ENCODE measurements around the gene AJAP1.

The AJAP1 gene

DNA sequence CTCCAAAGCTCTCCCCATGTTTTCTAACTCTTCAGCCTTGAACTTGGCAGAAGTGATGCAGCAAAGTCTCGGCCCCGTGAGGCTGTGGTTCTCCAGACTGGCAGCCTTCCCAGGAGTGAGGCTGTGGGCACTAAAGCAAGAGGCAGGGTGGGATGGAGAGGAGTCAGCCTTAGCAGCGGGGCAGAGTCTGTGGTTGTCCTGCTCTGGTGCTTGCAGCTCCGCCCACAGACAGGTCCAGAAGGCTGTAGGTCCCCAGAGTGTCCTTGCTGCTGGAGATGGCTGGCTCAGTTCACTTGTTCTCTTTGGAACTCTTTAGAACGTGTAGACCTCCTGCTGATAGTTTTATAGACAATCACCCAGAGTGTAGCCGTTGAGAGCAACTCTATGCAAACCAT is 142.6 kb downstream of the AJAP1 start:
- H3K36me3 ChIP-seq (ENCODE audit: insufficient read depth, low read length): no peaks in the 10 kb centered on the region
- H3K9ac ChIP-seq (ENCODE audit: low read depth, low read length): no peak overlapping the region
- H3K4me1 ChIP-seq (ENCODE audit: insufficient read depth, low read length): no peaks in the 10 kb centered on the region
- H3K9me3 ChIP-seq (ENCODE audit: control insufficient read depth, insufficient read depth, low read length): peaks cover 3% of the 10 kb centered on the region; the same call in 1 of the 2 replicates

DNA sequence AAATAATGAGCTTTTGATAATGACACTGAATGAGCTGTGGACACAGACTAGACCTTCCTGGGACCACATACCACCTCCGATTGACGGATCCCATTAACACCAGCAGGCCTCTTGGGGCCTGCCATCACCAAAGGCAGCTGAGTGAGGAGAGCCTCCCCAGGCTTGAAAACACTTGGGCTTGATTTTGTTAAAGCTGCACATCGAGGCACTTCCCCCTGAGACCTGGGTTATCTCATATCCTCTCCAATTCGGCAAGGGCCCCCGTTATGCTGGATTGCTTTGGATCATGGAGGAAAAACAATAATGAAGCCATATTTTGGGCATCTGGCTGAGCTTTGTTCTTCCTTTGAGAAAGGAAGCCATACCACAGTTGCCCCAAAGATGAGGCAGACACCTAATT is 143.0 kb downstream of the AJAP1 start:
- Histone ChIP-seq H3K36me3 (ENCODE audit: insufficient read depth, low read length) (no peaks in the 10 kb centered on the region), H3K4me1 (ENCODE audit: insufficient read depth, low read length) (no peaks in the 10 kb centered on the region), H3K9me3 (ENCODE audit: control insufficient read depth, insufficient read depth, low read length) (peaks cover 4% of the 10 kb centered on the region; the same call in 1 of the 2 replicates), H3K9ac (ENCODE audit: low read depth, low read length) (no peak overlapping the region)

DNA sequence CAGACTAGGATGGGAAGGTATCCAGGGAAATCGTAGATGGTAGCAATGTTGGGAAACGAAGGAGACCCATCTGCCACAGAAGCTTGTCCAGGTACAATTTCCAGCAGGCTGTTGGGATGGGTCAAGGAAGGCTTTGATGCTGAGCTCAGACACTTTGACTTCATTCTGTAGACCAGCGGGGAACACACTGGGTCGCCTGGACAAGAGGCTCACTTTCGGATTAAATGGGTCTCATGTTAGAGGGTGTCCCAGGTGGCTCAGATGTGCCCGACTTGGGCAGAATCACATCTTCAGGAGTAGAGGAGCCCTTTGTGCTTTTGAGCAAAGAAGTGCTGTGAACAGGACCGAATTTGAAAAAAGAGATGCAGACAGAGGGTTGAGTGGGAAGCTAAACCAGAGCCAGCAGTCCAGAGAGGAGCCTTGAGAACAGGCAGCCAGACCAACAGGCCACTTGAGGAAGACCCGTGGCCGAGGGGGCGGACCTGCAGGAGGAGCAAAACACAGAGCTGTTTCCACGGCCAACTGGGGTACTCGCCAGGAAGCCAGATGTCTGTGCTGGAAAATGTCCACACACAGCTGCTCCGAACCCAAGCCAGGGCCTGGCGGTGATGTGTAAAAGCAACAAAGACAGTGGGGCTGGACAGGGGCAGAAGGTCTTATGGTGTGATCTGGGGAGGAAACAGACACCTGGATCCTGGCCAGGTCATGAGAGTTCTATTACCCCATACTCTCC is 146.9 kb downstream of the AJAP1 start:
- Histone ChIP-seq H3K4me1 (ENCODE audit: insufficient read depth, low read length) (no peaks in the 10 kb centered on the region), H3K9me3 (ENCODE audit: control insufficient read depth, insufficient read depth, low read length) (peaks cover 7% of the 10 kb centered on the region; the same call in 1 of the 2 replicates), H3K9ac (ENCODE audit: low read depth, low read length) (no peak overlapping the region), H3K36me3 (ENCODE audit: insufficient read depth, low read length) (no peaks in the 10 kb centered on the region)

DNA sequence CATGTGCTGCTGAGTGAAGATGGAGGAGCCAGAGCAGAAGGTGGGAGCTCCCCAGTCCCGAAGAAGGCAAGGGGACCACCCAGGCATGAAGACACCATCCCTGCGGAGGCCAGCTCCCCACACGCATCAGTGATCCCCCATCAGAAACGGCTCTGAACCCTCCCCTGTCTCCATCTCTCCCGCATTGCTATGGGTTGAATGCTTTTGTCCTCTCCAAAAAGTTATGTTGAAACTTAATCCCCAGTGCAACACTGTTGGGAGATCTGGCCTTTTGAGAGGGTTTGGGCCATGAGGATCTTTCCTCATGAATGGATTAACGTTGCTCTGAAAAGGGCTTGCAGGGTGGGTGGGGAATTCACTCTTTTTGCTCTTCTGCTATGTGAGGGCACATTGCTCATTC is 147.6 kb downstream of the AJAP1 start:
- H3K4me1 ChIP-seq (ENCODE audit: insufficient read depth, low read length): no peaks in the 10 kb centered on the region
- 0 out of 2 replicates have a peak, but pooled peaks cover 3% of the 10 kb centered on the region for H3K9me3 ChIP-seq (ENCODE audit: control insufficient read depth, insufficient read depth, low read length)
- H3K36me3 ChIP-seq (ENCODE audit: insufficient read depth, low read length): no peaks in the 10 kb centered on the region
- no peak overlapping the region for H3K9ac ChIP-seq (ENCODE audit: low read depth, low read length)

DNA sequence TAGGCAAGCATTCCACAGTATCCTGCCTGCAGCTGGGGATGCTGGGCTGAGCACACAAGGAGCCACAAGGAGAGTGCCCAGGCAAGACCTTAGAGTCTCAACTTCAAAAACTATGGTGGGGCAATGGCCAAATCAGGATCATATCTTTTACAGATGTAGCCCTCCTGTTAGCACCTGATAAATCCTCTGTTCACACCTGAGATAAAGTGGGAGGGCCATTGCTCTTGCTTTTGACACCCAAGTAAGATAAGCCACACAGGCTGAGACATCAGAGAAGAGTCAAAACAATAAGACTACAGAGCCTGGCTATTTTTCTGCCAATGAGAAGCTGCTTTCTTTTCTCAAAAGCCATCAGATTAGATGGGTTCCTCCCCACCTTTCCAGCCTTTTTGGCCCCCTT is 148.9 kb downstream of the AJAP1 start:
- Histone ChIP-seq H3K36me3 (ENCODE audit: insufficient read depth, low read length) (no peaks in the 10 kb centered on the region), H3K9ac (ENCODE audit: low read depth, low read length) (no peak overlapping the region), H3K9me3 (ENCODE audit: control insufficient read depth, insufficient read depth, low read length) (0 out of 2 replicates have a peak, but pooled peaks cover 3% of the 10 kb centered on the region), H3K4me1 (ENCODE audit: insufficient read depth, low read length) (no peaks in the 10 kb centered on the region)

DNA sequence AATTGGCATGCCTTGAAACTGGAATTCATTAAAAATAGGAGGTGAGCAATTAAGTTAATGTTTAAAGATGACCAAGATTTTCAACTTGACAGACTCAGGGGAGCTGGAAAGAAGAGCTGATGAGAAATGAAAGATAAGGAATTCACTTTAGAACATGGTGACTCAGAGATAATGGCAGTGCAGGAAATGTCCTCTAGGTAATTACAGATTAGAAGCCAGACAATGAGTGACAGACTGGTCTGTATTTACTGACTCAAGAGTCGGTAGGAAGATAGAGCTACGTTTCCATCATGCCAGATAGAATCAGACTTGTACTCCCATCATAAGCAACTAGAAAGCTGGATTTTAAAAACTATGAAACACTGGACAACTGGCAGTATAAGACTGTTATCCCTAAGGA is 151.6 kb downstream of the AJAP1 start:
- Histone ChIP-seq H3K9ac (ENCODE audit: low read depth, low read length) (no peak overlapping the region), H3K4me1 (ENCODE audit: insufficient read depth, low read length) (no peaks in the 10 kb centered on the region), H3K36me3 (ENCODE audit: insufficient read depth, low read length) (no peaks in the 10 kb centered on the region), H3K9me3 (ENCODE audit: control insufficient read depth, insufficient read depth, low read length) (0 out of 2 replicates have a peak, but pooled peaks cover 3% of the 10 kb centered on the region)

DNA sequence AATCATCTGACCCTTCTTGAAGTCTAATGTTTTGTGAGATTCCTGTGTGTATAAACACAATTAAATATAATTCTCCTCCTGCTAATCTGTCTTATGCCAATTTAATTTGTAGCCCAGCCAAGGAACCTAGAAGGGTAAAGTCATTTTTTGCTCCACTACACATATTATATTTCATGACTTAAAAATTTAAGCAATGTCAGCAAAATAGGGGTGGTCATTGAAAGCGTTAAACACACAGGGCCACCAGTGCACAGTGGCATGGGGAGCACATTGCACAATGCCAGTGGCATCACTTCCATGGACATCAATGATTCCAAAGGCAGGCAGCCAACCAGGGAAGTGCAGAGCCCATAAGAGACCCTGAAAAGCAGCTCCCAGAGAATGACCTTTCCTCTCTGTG is 166.1 kb downstream of the AJAP1 start:
- Histone ChIP-seq H3K9me3 (ENCODE audit: control insufficient read depth, insufficient read depth, low read length) (no peaks in the 10 kb centered on the region; the same call in 1 of the 2 replicates), H3K9ac (ENCODE audit: low read depth, low read length) (no peak overlapping the region), H3K36me3 (ENCODE audit: insufficient read depth, low read length) (no peaks in the 10 kb centered on the region), H3K4me1 (ENCODE audit: insufficient read depth, low read length) (no peaks in the 10 kb centered on the region)

DNA sequence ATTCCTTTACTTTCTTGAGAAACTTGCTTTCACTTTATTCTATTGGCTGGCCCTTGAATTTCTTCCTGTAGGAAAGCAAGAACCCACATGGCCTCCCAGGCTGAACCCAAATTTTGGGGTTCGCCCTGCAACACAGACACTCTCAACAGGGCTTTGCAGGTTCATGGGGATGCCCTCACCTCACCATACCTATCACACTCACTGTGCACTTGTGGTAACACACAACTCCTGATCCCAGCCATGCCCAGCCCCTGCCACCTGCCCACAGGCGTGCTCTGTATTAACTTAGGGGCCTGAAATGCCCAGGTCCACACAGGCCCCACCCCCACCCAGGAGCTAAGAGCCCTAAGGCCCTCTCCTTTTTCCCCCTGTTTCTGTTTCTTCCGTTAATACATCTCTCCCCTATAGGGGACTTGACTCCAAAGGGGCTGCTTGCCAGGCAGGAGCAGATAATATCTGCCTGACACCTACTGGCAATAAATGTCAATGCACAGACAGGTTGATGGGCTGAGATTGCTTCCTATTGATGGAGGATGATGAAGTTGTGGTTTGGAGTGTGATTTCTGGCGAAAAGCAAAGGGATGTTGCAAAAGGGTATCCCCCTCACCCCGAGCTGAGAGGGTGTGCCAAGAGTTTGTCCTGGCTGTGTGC is 171.5 kb downstream of the AJAP1 start:
- H3K4me1 ChIP-seq (ENCODE audit: insufficient read depth, low read length): no peaks in the 10 kb centered on the region
- no peaks in the 10 kb centered on the region for H3K36me3 ChIP-seq (ENCODE audit: insufficient read depth, low read length)
- H3K9me3 ChIP-seq (ENCODE audit: control insufficient read depth, insufficient read depth, low read length): no peaks in the 10 kb centered on the region; the same call in 1 of the 2 replicates
- H3K9ac ChIP-seq (ENCODE audit: low read depth, low read length): no peak overlapping the region

DNA sequence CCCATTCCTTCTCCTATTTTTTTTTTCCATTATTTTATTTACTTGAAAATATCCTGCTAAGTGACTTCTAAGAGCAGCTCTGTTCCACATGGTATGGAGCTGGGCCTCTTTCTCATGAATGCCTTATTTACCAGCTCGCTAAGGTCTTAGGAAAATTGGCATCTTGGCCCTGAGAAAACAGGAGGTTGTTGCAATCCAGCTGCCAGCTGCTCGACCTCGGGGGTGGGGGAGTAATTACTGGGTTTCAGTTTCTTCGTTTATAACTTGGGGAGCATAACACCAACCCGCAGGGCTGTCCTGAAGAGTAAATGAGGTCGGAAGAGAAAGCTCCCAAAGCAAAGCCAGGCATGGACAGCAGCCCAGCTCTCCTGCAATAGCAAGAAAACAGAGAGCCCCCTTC is 176.3 kb downstream of the AJAP1 start:
- Histone ChIP-seq H3K36me3 (ENCODE audit: insufficient read depth, low read length) (no peaks in the 10 kb centered on the region), H3K9ac (ENCODE audit: low read depth, low read length) (no peak overlapping the region), H3K4me1 (ENCODE audit: insufficient read depth, low read length) (no peaks in the 10 kb centered on the region), H3K9me3 (ENCODE audit: control insufficient read depth, insufficient read depth, low read length) (no peaks in the 10 kb centered on the region)

DNA sequence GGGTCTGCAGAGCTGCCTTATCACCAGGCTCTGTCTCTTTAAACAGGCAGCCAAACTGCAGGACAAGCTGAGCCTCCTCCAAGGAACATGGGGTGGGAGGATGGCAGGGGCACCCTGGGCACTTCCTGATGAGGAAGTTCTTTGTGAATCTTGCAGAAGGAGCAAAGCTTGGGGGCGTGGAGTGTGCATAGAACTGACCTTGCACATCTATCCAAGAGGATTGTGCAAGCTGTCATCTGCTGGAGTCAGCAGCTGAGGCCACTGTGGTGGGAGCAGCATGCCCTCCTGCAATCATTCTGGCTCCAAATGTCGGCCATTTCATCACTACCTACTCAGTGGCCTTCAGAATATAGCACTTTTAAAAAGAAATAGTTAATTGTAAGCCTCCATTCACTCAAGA is 182.2 kb downstream of the AJAP1 start:
- H3K36me3 ChIP-seq (ENCODE audit: insufficient read depth, low read length): no peaks in the 10 kb centered on the region
- no peaks in the 10 kb centered on the region for H3K4me1 ChIP-seq (ENCODE audit: insufficient read depth, low read length)
- H3K9ac ChIP-seq (ENCODE audit: low read depth, low read length): no peak overlapping the region
- no peaks in the 10 kb centered on the region for H3K9me3 ChIP-seq (ENCODE audit: control insufficient read depth, insufficient read depth, low read length)

DNA sequence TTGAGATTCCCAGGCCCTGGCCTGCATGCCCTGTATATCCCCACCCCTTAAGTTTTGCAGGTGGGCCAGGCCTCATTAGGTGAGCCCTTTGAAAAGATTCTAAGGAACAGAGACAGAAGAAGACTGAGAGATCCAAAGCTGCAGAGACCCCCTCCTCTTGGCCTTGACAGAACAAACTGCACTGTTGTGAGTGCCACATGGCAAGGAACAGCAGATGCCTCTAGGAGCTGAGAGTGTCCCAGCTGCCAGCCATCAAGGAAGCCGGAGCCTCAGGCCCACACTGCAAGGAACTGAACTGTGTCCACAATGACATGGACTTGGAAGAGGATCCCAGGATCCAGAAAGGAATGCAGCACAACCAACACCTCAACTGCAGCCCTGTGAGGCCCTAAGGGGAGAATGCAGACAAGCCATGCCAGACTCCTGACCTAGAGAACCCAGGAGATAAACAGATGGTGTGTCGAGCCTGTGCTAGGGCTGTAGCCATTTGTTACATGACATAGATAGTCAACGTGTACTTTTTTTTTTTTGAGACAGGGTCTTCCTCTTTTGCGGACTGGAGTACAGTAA is 182.7 kb downstream of the AJAP1 start:
- Histone ChIP-seq H3K36me3 (ENCODE audit: insufficient read depth, low read length) (no peaks in the 10 kb centered on the region), H3K9ac (ENCODE audit: low read depth, low read length) (no peak overlapping the region), H3K4me1 (ENCODE audit: insufficient read depth, low read length) (no peaks in the 10 kb centered on the region), H3K9me3 (ENCODE audit: control insufficient read depth, insufficient read depth, low read length) (no peaks in the 10 kb centered on the region)

DNA sequence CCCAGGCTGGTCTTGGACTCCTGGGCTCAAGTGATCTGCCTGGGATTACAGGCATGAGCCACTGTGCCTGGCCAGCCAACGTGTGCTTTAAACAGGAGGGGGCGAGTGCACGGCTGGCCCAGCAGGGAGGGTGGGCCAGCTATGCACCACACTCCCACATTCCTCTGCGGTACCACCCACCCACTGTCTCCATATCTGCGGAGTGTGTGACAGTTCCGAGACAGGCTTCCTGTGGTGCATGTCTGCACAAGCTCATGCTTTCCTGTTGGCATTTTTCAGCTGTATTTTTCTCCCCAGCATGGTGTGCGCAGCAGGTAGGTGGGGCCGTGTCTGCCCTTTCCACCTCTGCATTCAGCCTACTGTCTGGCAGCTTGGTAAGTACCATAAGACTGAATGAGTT is 183.3 kb downstream of the AJAP1 start:
- Histone ChIP-seq H3K4me1 (ENCODE audit: insufficient read depth, low read length) (no peaks in the 10 kb centered on the region), H3K9me3 (ENCODE audit: control insufficient read depth, insufficient read depth, low read length) (no peaks in the 10 kb centered on the region), H3K9ac (ENCODE audit: low read depth, low read length) (no peak overlapping the region), H3K36me3 (ENCODE audit: insufficient read depth, low read length) (no peaks in the 10 kb centered on the region)

DNA sequence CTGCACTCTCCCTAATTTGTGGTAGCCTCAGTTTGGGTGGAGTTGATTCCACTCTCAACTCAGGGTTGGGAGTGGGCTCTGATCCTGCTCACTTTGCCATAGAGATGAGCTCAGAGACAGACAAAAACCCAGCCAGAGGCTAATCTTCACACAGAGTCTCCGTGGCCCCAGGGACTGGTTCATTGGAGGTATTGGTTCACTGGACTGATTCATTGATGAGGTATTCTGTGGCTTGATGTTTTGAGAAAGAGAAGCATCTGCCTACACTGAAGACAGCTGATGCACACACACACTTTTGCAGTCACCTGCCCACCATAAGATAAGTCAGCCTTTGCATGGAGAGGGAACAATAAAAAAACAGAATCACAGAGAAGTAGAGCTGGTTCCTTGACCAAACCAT is 183.8 kb downstream of the AJAP1 start:
- no peak overlapping the region for H3K9ac ChIP-seq (ENCODE audit: low read depth, low read length)
- H3K9me3 ChIP-seq (ENCODE audit: control insufficient read depth, insufficient read depth, low read length): no peaks in the 10 kb centered on the region
- no peaks in the 10 kb centered on the region for H3K36me3 ChIP-seq (ENCODE audit: insufficient read depth, low read length)
- H3K4me1 ChIP-seq (ENCODE audit: insufficient read depth, low read length): no peaks in the 10 kb centered on the region

Data from ES-I3 (cell line).